Activated T-helper 2 cell treated with anti-CD3 and anti-CD28 coated beads, Interferon-gamma antibody, Interleukin-2, Interleukin-4, amounts not matched to agents 10 μg/mL and 5 μg/mL and 100 μg/mL, durations not matched to agents 14 hours and 24 hours and 36 hours (primary cell): ENCODE data around the gene C14orf132. TPM values are rescaled to one million over a fixed set of nuclear protein-coding genes. Genes with fewer than 3 reads are reported as not detected.

Source experiments
- DNase-seq: peaks from one replicate; pipeline ENCODE4 v3.0.0; 2021; ENCODE audit warnings: low spot score
- H3K27ac Mint-ChIP-seq: one replicate; pipeline ENCODE4 v1.8.0; 2021; ENCODE audit warnings: mixed read lengths
- H3K27me3 Mint-ChIP-seq: one replicate; pipeline ENCODE4 v1.8.0; 2021; ENCODE audit warnings: low read depth, mixed read lengths
- H3K36me3 Mint-ChIP-seq: one replicate; pipeline ENCODE4 v1.8.0; 2021; ENCODE audit warnings: low read depth, mixed read lengths
- H3K4me1 Mint-ChIP-seq: one replicate; pipeline ENCODE4 v1.8.0; 2021; ENCODE audit warnings: low read depth, mixed read lengths
- H3K4me3 Mint-ChIP-seq: one replicate; pipeline ENCODE4 v1.8.0; 2021; ENCODE audit warnings: low read depth, mild to moderate bottlenecking, moderate library complexity, mixed read lengths
- H3K9me3 Mint-ChIP-seq: one replicate; pipeline ENCODE4 v1.8.0; 2021; ENCODE audit warnings: mixed read lengths
- intact Hi-C: fragments of 100-400 bp; cut with micrococcal nuclease; formaldehyde crosslinking; loops from one replicate; pipeline ENCODE4 v1.15.1; 2023
- total RNA-seq: library from RNA; stranded (reverse); gene quantifications from 2 replicates; pipeline ENCODE4 v1.2.3, GENCODE V29; 2022

C14orf132 gene
- total RNA-seq, 1 donor from 2014 or later: 1.6 TPM

- Mint-ChIP-seq H3K9me3 (no peaks in the 10 kb centered on the region), H3K27me3 (peaks cover 7% of the 10 kb centered on the region), H3K4me1 (no peaks in the 10 kb centered on the region), H3K27ac (no peak overlapping the region), H3K36me3 (no peaks in the 10 kb centered on the region), H3K4me3 (no peak overlapping the region)
- DNase-seq: no peak
- intact Hi-C loops: no loop called here
These were observed 95.3 kb downstream of the C14orf132 start for GRCh38 chr14:96134508-96134907.

DNA sequence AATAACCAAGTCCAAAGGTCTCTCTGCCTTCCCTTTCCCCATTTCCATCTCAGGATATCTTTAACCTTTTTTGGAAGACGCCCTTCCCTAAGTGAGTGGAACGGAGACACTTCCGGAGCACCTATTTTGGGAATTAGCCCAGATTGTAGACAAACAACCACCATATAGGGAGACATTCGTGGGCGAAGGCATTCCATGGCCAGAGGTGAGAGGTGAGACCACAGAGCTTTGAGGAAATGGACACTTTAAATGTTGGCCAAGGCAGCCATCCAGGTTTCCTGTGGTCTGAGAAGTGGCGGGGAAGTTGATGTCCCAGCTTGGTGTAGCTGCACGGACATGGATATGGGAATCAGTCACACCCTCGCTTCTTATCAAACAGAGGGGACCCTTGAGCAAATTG, 96.1 kb downstream of the C14orf132 start:
- no peaks in the 10 kb centered on the region for H3K36me3 Mint-ChIP-seq
- H3K27ac Mint-ChIP-seq: no peak overlapping the region
- no peak overlapping the region for H3K4me3 Mint-ChIP-seq
- H3K27me3 Mint-ChIP-seq: peaks cover 4% of the 10 kb centered on the region
- no peaks in the 10 kb centered on the region for H3K9me3 Mint-ChIP-seq
- intact Hi-C loops: no loop called here
- no peak for DNase-seq
- H3K4me1 Mint-ChIP-seq: no peaks in the 10 kb centered on the region

GRCh38 chr14:96136371-96137005, 97.3 kb downstream of the C14orf132 start:
- Mint-ChIP-seq H3K4me1 (no peaks in the 10 kb centered on the region), H3K27ac (no peak overlapping the region), H3K4me3 (no peak overlapping the region), H3K9me3 (no peaks in the 10 kb centered on the region), H3K27me3 (peaks cover 4% of the 10 kb centered on the region), H3K36me3 (no peaks in the 10 kb centered on the region)
- DNase-seq: no peak
- intact Hi-C loops: no loop called here

DNA sequence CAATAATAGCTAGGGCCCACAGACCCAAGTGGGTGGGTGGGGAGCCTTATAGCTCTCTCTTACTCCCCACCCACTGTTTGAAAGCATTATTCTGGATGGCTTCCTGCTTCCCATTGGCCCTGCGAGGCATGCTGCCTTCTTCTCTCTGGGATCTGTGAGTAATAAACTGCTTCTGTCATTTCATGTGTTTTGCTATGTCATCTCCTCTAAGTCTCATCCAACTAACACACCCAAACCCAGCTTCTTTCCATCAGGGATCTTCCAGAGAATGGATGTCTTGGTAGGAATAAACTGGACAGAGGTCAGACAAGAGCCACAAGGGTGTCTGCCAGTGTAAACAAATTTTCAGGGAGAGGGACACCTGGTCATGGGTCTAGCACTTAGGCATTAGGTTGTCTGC, 99.1 kb downstream of the C14orf132 start:
- Mint-ChIP-seq H3K27me3 (no peaks in the 10 kb centered on the region), H3K9me3 (no peaks in the 10 kb centered on the region), H3K4me3 (no peak overlapping the region), H3K4me1 (no peaks in the 10 kb centered on the region), H3K27ac (no peak overlapping the region), H3K36me3 (no peaks in the 10 kb centered on the region)
- intact Hi-C loops: no loop called here
- no peak for DNase-seq

GRCh38 chr14:96139169-96139568, 100.0 kb downstream of the C14orf132 start:
- no peaks in the 10 kb centered on the region for H3K4me1 Mint-ChIP-seq
- H3K36me3 Mint-ChIP-seq: no peaks in the 10 kb centered on the region
- H3K9me3 Mint-ChIP-seq: no peaks in the 10 kb centered on the region
- no peak overlapping the region for H3K4me3 Mint-ChIP-seq
- no peak for DNase-seq
- no peaks in the 10 kb centered on the region for H3K27me3 Mint-ChIP-seq
- intact Hi-C loops: no loop called here
- no peak overlapping the region for H3K27ac Mint-ChIP-seq

DNA sequence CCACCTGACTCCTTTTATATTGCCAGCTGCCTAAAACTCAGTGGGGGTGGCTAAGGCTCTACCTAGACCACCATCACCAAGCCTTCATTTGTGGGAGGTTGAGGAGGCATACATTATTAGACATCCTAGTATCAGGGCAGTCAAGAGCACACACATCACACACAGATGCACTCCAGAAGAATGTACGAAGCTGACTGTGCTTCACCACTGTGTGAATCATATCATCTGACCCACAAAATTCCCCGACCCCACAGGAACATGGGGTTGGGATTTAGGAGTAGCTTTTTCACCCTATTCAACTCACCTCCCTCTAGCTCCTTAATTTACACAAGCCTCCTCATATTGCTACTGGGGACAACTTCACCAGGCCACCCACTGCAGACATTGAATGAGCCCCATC, 100.7 kb downstream of the C14orf132 start:
- H3K4me3 Mint-ChIP-seq: no peak overlapping the region
- H3K27ac Mint-ChIP-seq: no peak overlapping the region
- H3K27me3 Mint-ChIP-seq: no peaks in the 10 kb centered on the region
- no peaks in the 10 kb centered on the region for H3K4me1 Mint-ChIP-seq
- H3K9me3 Mint-ChIP-seq: no peaks in the 10 kb centered on the region
- intact Hi-C loops: no loop called here
- H3K36me3 Mint-ChIP-seq: no peaks in the 10 kb centered on the region
- DNase-seq: no peak

DNA sequence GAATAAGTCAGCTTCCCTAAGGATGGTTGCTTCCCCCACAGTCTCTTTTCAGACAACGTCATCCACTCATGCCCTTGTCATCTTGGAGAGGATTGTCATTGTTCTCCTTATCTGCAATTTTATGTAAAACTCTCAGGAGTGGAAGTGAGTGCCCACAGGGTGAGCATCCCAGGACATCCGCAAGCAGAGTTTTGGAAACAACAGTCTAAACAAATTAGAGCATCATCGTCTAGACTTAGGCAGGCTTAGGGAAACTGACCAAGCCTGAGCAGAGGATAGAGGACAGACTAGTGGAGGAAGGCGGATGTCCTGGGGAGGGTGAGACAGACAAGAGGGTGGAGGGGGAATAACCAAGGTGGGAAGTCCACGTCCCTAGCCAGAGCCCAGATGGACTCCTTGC, 101.8 kb downstream of the C14orf132 start:
- no peak overlapping the region for H3K4me3 Mint-ChIP-seq
- no peaks in the 10 kb centered on the region for H3K27me3 Mint-ChIP-seq
- no peak for DNase-seq
- no peaks in the 10 kb centered on the region for H3K4me1 Mint-ChIP-seq
- no peaks in the 10 kb centered on the region for H3K36me3 Mint-ChIP-seq
- no peaks in the 10 kb centered on the region for H3K9me3 Mint-ChIP-seq
- intact Hi-C loops: no loop called here
- H3K27ac Mint-ChIP-seq: no peak overlapping the region

Other genes starting within 250 kb of the C14orf132 start
- not detected in 2 replicates for gene TUNAR, start 162.5 kb upstream of the C14orf132 start, total RNA-seq
- not detected in 2 replicates for gene BDKRB2, start 165.5 kb downstream of the C14orf132 start, total RNA-seq
- not detected in 2 replicates for gene BDKRB1, start 216.8 kb downstream of the C14orf132 start, total RNA-seq